Stimulated activated CD8-positive, alpha-beta memory T cell treated with anti-CD3 and anti-CD28 coated beads, Interleukin-7, amount 100 ng/mL, for 1 hour (primary cell): ENCODE measurements around the gene WNT8B.

ENCODE experiments used
- DNase-seq, 2 donors: peaks; one replicate each; pipeline ENCODE4 v3.0.0-alpha.2; 2020; ENCODE audit warnings: low read depth in 2 of 2

Gene WNT8B

GRCh38 chr10:100483876-100484666 lies 21.3 kb downstream of the WNT8B start:
- no peak for DNase-seq

- DNase-seq = no peak
Observed at GRCh38 chr10:100485366-100485765, 22.6 kb downstream of the WNT8B start.

- no peak for DNase-seq
Observed at GRCh38 chr10:100485801-100486495, 23.1 kb downstream of the WNT8B start.

DNA sequence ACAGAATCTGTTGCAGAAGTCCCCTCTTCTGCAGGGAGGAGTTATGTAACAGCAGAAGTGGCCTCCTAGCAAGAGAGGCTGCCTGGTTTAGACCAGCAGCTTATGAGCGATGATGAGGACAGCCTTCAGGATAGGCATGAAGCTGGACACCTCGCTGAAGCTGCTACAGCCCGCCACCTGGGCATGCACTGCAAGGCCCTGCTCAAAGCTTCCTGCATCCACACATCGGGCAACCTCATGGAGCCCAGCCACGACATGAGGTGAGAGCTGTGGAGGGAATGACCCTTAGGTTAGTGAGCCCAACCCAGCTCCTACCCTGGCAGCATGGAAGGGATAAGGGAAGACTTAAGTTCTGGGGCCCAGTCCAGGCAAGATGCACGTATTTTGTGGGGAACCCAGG lies 24.7 kb downstream of the WNT8B start:
- DNase-seq = no peak

DNA sequence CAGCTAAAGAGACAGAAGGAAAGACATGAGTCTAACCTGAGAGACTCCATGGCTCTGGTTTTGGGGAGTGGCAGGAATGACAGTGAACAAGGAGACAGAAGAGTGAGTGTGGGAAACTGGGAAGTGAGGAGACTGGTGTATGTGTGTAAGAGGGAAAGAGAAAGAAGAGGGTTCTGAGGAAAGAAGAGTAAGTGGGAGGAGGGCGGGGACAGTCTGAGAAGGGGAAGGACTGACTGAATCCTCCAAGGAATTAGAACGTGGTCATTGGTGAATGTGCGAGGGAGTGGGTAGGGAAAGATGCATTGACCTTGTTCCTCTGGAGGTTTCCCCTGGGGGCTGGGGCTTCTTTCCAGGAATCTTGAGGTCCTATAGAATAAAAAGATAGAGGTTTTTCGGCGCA lies 26.6 kb downstream of the WNT8B start:
- no peak for DNase-seq

GRCh38 chr10:100490531-100490930 lies 27.7 kb downstream of the WNT8B start:
- no peak for DNase-seq

GRCh38 chr10:100496567-100496966 lies 33.8 kb downstream of the WNT8B start:
- no peak for DNase-seq

DNA sequence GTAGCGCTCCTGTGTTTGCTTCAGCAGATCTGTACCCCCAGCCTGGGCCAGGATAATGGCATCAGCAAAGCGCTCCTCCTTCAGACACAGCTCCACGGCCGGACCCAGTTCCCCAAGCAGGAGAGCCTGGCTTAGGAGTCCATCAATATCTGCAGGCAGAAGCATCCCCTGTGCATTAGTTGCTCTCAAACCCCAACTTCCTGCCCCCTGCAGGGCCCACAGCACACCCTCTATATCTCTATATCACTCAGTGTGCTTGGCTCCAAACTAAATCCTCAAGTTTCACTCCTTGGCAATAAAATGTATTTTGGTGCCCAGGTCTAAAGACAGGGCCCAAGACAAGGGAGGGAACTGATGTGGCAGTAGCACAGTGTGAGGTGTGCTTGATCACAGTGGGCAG lies 35.2 kb downstream of the WNT8B start:
- DNase-seq = no peak

DNA sequence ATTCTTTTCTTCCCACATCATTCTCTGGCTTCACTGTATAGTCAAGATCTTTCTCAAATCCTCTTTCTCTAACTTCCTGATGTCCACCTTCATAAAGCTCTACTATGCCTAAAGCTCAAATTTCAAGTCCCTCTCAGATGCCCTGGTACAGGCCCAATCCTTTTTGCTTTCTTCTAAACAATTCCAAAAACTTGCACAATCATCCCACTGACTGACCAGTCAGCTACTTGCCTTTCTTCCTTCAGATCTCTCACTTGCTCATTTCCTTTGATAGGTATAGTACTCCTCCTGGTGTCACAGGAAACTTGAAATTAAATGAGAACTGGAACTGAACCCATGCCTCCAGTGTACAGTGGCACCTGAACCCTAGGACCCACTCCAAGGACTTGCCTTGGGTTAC lies 38.6 kb downstream of the WNT8B start:
- DNase-seq = no peak

DNA sequence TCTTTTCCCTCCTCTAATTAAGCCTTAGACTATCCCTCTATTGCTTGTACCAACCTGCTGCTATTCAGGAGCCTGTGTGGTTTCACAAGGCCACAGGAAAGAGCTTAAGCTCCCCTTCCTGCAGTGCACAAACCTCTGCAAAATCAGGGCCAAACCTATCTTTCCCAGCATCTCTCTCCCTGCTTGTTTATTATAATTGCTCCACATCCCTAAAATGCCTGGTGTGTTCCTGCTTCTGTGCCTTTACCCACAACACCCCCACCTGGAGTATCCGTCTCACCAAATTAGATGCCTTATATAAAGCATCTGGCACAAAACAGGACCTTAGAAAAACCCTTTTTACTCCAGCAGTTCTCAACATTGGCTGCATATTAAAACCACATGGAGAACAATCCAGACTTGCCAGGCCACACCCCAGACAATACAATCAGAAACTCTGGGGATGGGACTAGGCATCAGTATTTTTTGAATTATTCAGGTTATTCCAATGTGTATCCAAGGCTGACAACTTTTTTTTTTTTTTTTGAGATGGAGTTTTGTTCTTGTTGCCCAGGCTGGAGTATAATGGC lies 40.2 kb downstream of the WNT8B start:
- DNase-seq = no peak

- no peak for DNase-seq
Observed at GRCh38 chr10:100504096-100504495, 41.3 kb downstream of the WNT8B start.

- DNase-seq = no peak
Observed at GRCh38 chr10:100505164-100505563, 42.4 kb downstream of the WNT8B start.

DNA sequence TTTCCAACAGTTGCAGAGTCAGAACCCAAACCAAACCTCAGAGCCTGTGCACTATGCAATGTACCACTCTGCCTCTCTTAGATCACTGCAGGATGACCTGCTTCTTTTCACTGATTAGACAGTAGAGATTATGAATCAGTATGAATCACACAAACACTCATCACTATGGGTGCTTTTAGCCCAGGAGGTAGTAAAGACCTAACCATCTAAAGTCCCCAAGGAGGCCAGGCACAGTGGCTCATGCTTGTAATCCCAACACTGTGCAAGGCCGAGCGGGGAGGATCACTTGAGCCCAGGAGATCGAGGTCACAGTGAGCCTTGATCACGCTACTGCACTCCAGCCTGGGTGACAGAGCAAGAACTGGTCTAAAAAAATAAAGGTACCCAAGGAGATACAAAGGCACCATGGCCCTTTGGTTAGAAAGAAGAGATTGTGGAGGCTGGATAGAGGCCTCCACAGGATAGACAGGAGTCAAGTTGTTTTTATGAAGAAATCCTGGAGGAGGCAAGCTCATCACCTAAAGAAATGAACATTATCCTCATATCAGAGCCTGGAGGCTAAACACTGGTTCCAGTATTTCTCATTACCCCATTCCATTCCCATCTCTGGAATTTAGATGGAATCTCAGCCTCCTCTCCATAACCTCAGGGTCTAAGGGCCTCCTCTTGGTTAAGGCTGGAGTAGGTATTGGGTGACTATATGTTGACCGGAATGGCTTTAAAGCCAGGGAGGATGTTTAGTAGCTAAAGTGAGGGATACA lies 44.0 kb downstream of the WNT8B start:
- no peak for DNase-seq

- no peak for DNase-seq
Observed at GRCh38 chr10:100507357-100507732, 44.5 kb downstream of the WNT8B start.

DNA sequence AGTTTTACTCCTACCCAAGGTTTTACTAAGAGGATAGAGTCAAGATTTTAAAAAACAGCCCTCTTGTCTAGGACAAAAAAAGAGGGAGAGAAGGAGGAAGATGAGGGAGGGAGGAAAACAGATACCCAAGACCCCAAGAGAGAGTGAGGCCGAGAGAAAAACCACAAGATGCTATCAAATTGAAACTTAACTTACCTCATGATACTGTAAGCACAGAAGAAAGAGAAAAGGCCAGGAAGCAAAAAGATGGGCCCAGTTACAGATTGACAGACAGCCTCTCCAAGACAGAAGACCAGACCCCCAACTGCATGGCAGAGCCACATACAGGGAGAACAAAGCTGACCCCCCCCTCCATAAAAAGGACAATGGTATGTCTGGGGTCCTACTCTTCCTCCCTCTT lies 45.5 kb downstream of the WNT8B start:
- DNase-seq = no peak

DNA sequence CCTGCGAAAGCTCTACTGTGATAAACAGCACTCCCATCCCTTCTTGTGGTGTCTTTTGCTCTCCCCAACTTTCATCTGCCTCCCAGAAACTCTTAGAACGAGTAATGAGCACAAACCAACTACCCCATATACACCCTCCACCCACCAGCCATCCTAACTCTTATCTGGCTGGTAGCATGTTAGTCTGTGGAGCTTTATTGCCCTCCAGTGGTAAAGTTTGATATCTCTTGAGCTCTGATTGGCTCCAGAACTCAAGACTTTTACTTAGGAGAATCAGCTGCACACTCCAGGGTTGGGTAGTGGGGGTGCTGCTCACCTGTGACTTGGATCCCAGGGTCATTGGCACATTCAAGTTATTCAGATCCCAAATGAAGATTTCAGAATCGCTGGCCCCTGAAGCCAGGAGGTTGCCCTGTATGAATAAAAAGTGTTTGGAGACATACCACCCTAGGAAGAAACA lies 45.9 kb downstream of the WNT8B start:
- DNase-seq = no peak

DNA sequence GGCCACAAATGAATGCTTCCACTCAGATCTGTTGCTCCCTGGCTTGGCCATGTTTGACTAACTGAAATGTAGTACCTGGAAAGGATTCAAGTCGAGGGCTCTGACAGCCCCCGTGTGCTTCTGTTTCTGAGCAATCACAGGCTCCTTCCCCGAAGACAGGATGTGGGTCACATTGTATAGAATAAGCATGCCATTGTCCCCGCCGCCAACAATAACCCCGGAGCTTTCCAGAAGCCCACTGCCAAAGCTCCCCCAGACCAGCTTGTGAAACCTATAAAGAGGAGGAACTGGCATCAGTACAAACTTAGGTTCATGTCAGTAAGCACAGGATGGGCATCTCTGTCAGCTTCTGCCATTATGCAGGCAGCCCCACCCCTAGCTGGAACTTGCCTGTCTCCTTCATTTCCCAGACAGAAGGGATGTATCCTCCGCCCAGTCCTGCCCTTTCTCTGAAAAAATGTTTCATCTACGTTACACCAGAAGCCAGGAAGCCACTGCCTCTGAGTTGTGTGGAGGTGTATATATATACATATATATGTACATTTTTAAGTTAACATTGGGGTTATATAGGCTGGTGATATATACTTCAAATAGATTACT lies 46.5 kb downstream of the WNT8B start:
- peak in 1 of 2 donors; percentile 29 for DNase-seq

DNA sequence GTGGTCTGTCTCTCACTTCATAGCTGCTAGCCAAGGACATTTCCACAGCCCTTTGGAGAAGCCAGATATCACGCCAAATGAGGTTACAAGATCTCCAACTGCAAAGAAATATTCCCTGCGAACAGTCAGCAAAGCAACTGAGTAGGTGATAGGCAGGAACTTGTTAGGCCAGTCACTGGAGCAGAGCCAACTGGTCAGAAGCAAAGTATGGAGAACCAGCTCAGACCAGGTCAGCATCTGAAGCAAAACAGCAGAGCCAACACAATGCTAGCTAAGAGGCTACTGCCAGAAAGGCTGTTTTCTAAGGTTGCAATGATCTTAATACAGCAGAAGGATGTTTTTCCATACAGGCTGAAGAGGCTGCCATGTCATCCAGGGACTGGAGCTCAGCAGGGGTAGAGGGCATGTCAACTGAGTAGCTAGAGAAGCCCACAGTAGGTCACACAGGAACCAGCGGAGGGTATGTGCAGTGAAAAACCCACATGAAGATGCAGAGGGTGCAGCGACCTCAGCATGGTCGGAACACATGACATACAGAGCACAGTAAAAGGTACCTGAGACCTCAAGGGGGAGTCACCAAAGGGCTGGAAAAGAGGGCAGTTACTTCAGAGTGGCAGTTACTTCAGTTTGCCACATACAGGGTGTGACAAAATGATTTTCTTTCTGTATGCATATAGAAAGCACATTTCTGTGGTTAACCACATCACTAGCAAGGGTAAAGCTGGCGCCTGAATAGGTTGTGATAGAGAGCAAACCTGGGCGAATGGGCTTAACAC lies 47.9 kb downstream of the WNT8B start:
- peak; percentile 23 to 32 for DNase-seq

- no peak for DNase-seq
Observed at GRCh38 chr10:100515612-100516011, 52.8 kb downstream of the WNT8B start.

DNA sequence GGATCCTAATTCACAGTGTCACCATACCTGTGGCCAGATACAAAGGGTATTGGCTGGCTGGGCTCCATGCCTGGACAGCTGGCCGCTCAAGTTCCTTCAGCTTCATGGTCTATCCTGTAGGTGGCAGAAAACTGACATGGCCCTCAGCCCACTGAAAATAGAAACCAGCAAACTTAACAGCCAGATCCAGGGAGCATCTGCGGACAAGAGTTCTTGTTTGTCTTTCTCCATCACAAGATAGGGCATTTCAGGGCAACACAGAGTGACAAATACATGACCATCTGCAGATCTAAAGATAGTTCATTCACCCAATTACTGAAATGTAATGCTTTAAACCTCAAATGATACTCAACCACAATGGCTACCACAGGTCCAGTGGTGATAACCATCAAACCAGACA lies 54.0 kb downstream of the WNT8B start:
- DNase-seq = no peak

- DNase-seq = peak in 1 of 2 donors; percentile 36
Observed at GRCh38 chr10:100518761-100519241, 56.0 kb downstream of the WNT8B start.
